HEK293T (cell line): ENCODE measurements around the gene CHCHD3.
"Not testable (repeated sequence)": the region's sequence is repeated elsewhere in the genome, so short reads cannot be mapped to it uniquely, and the experiment has no call there.

Experiments used
- BHLHE40 ChIP-seq: fragments of 450-650 bp; IDR thresholded peaks from 2 replicates; pipeline ENCODE4 v1.6.1; 2016; ENCODE audit warnings: mild to moderate bottlenecking, moderate library complexity, borderline replicate concordance
- CTBP1 ChIP-seq: fragments of 450-650 bp; IDR thresholded peaks from 2 replicates; pipeline ENCODE4 v1.6.1; 2016; ENCODE audit warnings: borderline replicate concordance
- ELF4 ChIP-seq: fragments of 450-650 bp; IDR thresholded peaks from 2 replicates; pipeline ENCODE4 v1.6.1; 2017; ENCODE audit warnings: antibody characterized with exemption
- FOXA1 ChIP-seq: fragments of 450-650 bp; IDR thresholded peaks from 2 replicates; pipeline ENCODE4 v1.6.1; 2016; ENCODE audit warnings: mild to moderate bottlenecking
- FOXK2 ChIP-seq: fragments of 450-650 bp; IDR thresholded peaks from 2 replicates; pipeline ENCODE4 v1.6.1; 2016; ENCODE audit warnings: mild to moderate bottlenecking
- FOXM1 ChIP-seq: fragments of 450-650 bp; IDR thresholded peaks from 2 replicates; pipeline ENCODE4 v1.6.1; 2017; ENCODE audit warnings: mild to moderate bottlenecking, borderline replicate concordance
- LEF1 ChIP-seq: fragments of 450-650 bp; IDR thresholded peaks from 2 replicates; pipeline ENCODE4 v1.6.1; 2017; ENCODE audit warnings: mild to moderate bottlenecking, borderline replicate concordance
- SP1 ChIP-seq: fragments of 450-650 bp; IDR thresholded peaks from 2 replicates; pipeline ENCODE4 v1.6.1; 2017
- SUZ12 ChIP-seq: fragments of 450-650 bp; IDR thresholded peaks from 2 replicates; pipeline ENCODE4 v1.6.1; 2016; ENCODE audit warnings: mild to moderate bottlenecking
- TARDBP ChIP-seq: fragments of 450-650 bp; IDR thresholded peaks from 2 replicates; pipeline ENCODE4 v1.6.1; 2016
- ZNF384 ChIP-seq: fragments of 450-650 bp; IDR thresholded peaks from 2 replicates; pipeline ENCODE4 v1.6.1; 2016

- not testable (repeated sequence) for TF ChIP-seq FOXK2, BHLHE40, TARDBP, ELF4, CTBP1, SUZ12, ZNF384, LEF1, FOXA1, FOXM1, SP1
Measured at GRCh38 chr7:132902294-132902693, 179.6 kb downstream of the CHCHD3 start.
